ENCODE results near the gene DYNLL1.

Gene DYNLL1

DNA sequence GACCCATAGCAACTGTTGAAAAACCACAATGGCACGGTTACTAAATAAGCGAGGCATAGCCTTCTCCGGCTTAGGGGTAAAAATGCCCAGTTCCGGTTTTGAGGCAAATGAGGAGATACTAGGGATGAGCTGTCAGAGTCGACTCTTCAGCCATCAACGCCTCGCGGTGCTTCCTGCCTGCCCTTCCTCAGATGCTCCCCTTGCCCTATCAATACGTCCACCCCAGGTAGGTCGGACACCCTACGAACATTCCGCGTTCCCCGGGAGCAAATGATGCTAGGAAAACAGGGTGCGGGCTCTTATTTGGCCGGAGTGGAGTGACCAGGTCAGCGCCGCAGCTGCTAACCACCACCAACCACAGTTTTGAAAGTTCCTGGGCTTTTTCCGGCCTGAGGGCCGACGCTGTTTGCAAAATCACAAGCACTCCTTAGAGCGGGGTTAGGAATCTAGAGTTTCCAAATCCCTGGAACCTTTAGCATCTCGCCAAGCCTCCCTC lies 27.5 kb upstream of the DYNLL1 start:
- peaks cover 47% of the 10 kb centered on the region for H3K4me1 Mint-ChIP-seq (ENCODE audit: low read depth)
- no peaks in the 10 kb centered on the region for H3K9me3 Mint-ChIP-seq

DNA sequence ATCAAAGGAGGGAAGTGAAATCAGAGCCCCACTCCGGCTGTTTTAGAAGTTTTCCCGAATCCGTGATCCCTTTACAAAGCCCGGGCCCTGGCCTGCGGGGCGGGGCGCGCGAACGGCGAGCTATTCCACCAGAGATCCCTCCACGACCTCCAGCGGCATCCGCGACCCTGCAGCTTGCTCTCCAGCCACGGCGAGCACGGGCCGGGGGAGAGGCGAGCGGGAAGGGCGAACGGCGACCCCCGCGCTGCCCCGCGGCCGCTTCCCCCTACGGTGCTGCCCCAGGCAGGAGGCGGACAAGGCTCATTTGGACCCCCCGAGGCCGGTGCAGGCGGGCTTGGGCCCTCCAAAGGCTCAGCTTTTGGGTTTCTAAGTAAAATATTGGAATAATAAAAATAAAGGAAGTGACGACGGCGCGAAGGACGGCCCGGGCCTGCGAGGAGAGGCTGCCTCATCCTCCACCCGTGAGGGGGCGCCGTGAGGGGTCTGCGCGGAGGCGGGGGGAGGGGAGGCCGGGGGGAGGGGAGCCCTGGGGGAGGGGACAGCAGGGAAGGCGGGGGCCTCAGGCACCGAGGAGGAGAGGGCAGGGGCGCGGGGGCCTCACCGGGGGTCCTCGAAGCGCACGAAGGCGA lies 27.0 kb upstream of the DYNLL1 start:
- Mint-ChIP-seq H3K27ac (peak overlapping the region; percentile 93), H3K9me3 (no peaks in the 10 kb centered on the region), H3K4me3 (peak overlapping the region; percentile 97), H3K4me1 (ENCODE audit: low read depth) (peaks cover 49% of the 10 kb centered on the region), H3K27me3 (no peaks in the 10 kb centered on the region), H3K36me3 (ENCODE audit: low read depth) (peaks cover 54% of the 10 kb centered on the region)
- no peak for DNase-seq

More for the DNA sequence above, 27.5 kb upstream of the DYNLL1 start:
- Mint-ChIP-seq H3K36me3 (ENCODE audit: low read depth) (peaks cover 59% of the 10 kb centered on the region), H3K4me3 (peak overlapping the region; percentile 97), H3K27me3 (no peaks in the 10 kb centered on the region), H3K27ac (peak overlapping the region; percentile 93)
- peak; percentile 41 for DNase-seq

DNA sequence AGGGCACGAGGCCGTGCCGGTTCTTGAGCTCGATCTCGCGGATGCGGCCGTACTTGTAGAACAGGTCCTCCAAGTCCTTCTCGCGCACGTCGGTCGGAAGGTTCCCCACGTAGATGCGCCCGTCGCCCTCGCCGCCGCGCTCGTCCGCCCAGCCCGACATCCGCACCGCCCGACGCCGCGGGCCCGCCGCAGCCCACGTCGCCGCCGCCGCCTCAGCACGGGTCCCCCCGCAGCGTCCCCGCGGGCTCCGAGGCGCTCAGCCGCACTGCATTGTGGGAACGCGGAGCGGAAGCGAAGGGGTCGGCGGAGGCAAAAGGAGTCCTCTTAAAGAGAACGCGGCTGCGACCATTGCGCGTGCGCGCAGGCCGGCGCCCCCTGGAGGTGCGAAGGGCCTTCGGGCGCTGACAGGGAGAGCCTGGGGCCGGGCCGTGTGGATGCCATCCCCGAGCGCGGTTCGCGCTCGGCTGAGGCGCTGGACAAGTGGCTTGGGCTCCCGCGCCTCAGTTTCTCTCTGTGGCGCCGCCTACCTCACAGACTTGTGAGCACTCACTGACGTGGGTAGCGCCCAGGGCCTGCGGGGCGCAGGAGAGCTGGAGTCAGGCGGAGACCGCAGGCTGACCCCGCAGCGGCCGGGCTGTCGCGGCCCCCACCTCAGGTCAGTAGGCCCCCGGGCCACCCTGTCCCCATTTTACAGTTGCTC lies 26.3 kb upstream of the DYNLL1 start, which contains the start of gene SRSF9:
Gene SRSF9, minus strand, starts transcription at position 299 of the 700 bp plus-strand sequence. Its CDS starts 139 bp downstream, at position 160.
- peaks cover 47% of the 10 kb centered on the region for H3K36me3 Mint-ChIP-seq (ENCODE audit: low read depth)
- H3K27me3 Mint-ChIP-seq, result no peaks in the 10 kb centered on the region
- H3K27ac Mint-ChIP-seq, result peak within 1 kb of the TSS; percentile 93

DNA sequence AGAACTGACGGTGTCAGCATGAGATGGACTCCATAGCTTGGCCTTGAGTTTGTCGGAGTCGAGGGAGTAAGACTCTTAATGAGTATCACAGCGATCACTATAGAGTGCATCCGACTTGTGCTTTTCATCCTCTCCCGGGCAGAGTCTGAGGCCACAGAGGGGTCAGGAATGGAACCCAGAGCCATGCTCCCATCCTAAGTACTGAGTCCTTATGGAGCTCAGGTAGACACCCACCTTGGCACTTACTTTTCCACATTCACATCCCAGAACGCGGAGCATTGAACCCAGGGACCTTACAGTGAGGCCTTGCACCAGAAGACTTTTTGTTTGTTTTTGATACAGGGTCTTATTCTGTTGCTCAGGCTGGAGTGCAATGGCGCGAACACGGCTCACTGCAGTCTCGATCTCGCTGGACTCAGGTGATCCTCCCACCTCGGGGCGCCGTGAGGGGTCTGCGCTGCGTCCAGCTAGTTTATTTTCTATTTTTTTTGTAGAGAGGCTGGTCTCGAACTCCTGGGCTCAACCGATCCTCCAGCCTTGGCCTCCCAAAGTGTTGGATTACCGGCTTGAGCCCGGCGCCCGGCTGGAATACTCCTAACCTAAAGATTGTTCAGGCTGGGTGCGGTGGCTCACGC lies 25.6 kb upstream of the DYNLL1 start:
- Mint-ChIP-seq H3K4me3 (peak overlapping the region; percentile 97), H3K36me3 (ENCODE audit: low read depth) (peaks cover 40% of the 10 kb centered on the region), H3K27ac (peak overlapping the region; percentile 83), H3K9me3 (no peaks in the 10 kb centered on the region), H3K27me3 (no peaks in the 10 kb centered on the region), H3K4me1 (ENCODE audit: low read depth) (peaks cover 43% of the 10 kb centered on the region)
- no peak for DNase-seq

More for the DNA sequence above, 26.3 kb upstream of the DYNLL1 start, which contains the start of gene SRSF9:
- Mint-ChIP-seq H3K4me1 (ENCODE audit: low read depth) (peaks cover 47% of the 10 kb centered on the region), H3K4me3 (peak within 1 kb of the TSS; percentile 97), H3K9me3 (no peaks in the 10 kb centered on the region)
- peak; percentile 97 for DNase-seq

DNA sequence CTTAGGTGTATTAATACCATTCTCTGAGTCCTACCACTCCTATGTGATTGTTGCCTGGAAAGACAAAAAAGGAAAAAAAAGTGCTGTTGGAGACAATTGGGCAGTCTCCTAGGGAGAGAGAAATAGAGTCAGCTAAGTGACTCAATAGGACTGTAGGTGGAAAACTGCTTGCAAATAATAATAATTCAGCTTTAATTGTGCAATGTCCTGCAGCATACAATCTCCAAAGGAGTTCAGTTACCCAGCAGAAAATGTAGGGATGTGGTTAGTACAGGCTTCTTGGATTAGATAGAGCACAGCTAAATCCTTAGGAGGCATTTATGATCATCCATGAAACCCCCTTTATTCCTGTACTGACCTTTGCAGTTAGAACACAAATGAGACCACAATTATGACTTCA lies 23.4 kb upstream of the DYNLL1 start:
- H3K27ac Mint-ChIP-seq, result no peak overlapping the region
- no peaks in the 10 kb centered on the region for H3K27me3 Mint-ChIP-seq
- no peak for DNase-seq
- peaks cover 22% of the 10 kb centered on the region for H3K4me1 Mint-ChIP-seq (ENCODE audit: low read depth)
- H3K9me3 Mint-ChIP-seq, result no peaks in the 10 kb centered on the region
- H3K36me3 Mint-ChIP-seq (ENCODE audit: low read depth), result peaks cover 18% of the 10 kb centered on the region
- no peak overlapping the region for H3K4me3 Mint-ChIP-seq

DNA sequence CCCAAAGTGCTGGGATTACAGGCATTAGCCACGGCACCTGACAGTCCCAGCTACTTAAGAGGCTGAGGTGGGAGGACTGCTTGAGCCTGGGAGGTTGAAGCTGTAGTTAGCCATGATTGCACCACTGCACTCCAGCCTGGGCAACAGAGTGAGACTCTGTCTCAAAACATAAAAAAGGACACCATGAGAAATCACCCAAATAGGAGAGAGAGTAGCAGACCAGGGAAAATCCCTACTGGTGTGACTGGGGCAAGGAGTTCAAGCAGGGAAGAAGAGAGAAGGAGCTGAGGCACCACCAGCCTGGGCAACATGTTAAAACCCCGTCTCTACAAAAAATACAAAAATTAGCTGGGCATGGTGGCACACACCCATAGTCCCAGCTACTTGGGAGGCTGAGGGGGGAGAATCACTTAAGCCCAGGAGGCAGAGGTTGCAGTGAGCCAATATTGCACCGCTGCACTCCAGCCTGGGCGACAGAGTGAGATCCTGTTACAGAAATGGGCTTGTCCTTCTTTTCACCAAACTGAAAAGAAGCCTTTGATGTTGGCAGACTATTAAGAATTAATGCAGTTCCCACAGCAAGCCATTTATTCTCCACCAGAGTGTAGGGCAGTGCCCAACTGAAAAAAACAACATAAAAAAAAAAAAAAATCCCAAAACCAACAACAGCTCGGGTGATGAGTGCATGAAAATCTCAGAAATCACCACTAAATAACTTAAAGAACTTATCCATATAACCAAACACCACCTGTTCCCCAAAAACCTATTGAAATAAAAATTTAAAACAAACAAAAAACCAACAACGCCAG lies 21.9 kb upstream of the DYNLL1 start:
- no peak for DNase-seq
- Mint-ChIP-seq H3K27ac (no peak overlapping the region), H3K9me3 (no peaks in the 10 kb centered on the region), H3K27me3 (no peaks in the 10 kb centered on the region), H3K4me3 (no peak overlapping the region), H3K4me1 (ENCODE audit: low read depth) (peaks cover 15% of the 10 kb centered on the region), H3K36me3 (ENCODE audit: low read depth) (peaks cover 7% of the 10 kb centered on the region)

DNA sequence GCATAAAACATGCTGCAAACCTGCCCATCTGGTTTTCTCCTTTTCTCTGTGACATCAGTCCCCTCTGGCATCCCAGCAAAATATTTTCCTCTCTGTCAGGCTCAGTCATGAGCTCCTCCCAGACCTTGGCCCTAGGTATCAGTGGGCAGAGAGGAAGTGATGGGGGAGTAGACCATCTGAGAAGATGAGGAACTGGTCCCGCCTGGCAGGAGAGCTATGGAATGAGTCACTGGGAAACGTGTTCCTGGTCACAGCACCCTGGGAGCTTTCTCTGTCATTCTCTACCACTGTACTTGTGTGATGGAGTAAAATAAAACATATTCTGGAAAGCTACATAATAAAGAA lies 21.3 kb upstream of the DYNLL1 start:
- Mint-ChIP-seq H3K27ac (no peak overlapping the region), H3K4me3 (no peak overlapping the region), H3K4me1 (ENCODE audit: low read depth) (peaks cover 15% of the 10 kb centered on the region)

DNA sequence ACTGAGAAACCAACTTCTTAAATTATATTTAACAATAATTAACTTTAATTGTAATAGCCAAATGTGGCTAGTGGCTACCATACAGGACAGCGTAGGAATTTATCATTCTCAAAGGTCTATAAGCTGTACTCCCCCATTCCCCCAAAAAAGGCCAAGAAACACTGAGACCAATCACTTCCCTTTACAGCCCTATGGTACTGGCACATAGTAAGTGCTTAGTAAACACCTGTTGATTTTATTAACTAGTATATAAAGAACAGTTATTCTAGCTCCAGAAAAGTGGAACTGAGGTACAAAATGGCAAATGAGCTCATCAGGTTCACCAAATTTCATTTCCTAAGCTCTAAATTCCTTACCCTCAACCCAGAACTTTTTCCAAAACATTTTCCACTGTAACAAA lies 20.3 kb upstream of the DYNLL1 start:
- Mint-ChIP-seq H3K4me3 (no peak overlapping the region), H3K4me1 (ENCODE audit: low read depth) (peaks cover 12% of the 10 kb centered on the region), H3K9me3 (no peaks in the 10 kb centered on the region), H3K27me3 (no peaks in the 10 kb centered on the region), H3K27ac (no peak overlapping the region), H3K36me3 (ENCODE audit: low read depth) (no peaks in the 10 kb centered on the region)
- no peak for DNase-seq

More for the DNA sequence above, 21.3 kb upstream of the DYNLL1 start:
- no peak for DNase-seq
- peaks cover 7% of the 10 kb centered on the region for H3K36me3 Mint-ChIP-seq (ENCODE audit: low read depth)
- no peaks in the 10 kb centered on the region for H3K9me3 Mint-ChIP-seq
- no peaks in the 10 kb centered on the region for H3K27me3 Mint-ChIP-seq

DNA sequence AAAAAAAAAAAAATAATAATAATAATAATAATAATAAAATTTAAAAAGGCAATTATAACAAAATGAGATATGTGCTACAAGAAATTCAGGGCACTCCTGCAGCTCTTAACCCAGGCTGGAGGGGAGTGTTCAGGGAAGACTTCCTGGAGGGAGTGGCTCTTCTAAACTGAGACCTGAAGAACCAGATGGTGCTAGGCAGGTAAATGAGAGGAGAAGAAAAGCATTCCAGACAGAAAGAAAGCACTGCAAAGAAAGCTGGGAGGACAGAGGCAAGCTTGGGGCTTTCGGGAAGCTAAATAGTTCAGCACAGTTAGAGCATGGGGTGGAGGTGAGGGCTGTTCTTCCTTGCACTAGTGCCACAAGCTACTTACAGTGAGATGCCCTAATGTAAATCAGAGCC lies 16.5 kb upstream of the DYNLL1 start:
- no peaks in the 10 kb centered on the region for H3K27me3 Mint-ChIP-seq
- peaks cover 5% of the 10 kb centered on the region for H3K36me3 Mint-ChIP-seq (ENCODE audit: low read depth)
- H3K4me1 Mint-ChIP-seq (ENCODE audit: low read depth), result peaks cover 8% of the 10 kb centered on the region
- no peak overlapping the region for H3K4me3 Mint-ChIP-seq
- DNase-seq, result no peak
- H3K27ac Mint-ChIP-seq, result no peak overlapping the region
- H3K9me3 Mint-ChIP-seq, result no peaks in the 10 kb centered on the region

DNA sequence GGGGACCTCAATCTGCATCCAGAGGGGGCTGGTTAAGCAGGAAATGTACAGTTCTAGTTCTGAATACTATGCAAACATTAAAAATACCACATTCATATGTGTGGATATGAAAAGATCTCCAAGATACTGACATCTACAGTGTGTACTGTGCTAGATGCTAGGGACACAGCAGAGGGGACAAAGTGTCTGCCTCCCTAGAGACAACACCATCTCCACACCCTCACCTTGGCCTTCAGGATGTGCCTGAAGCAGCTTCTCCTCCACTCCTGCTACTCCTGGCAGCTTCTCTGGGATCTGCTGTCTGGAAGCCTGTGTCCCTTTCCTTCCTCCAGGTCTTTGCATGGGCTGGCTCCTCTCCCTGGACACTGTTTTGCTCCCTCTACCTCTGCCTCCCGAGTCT lies 15.7 kb upstream of the DYNLL1 start:
- peaks cover 8% of the 10 kb centered on the region for H3K4me1 Mint-ChIP-seq (ENCODE audit: low read depth)
- DNase-seq, result no peak
- H3K27ac Mint-ChIP-seq, result peak overlapping the region; percentile 13
- H3K4me3 Mint-ChIP-seq, result no peak overlapping the region
- no peaks in the 10 kb centered on the region for H3K27me3 Mint-ChIP-seq
- no peaks in the 10 kb centered on the region for H3K9me3 Mint-ChIP-seq
- H3K36me3 Mint-ChIP-seq (ENCODE audit: low read depth), result peaks cover 5% of the 10 kb centered on the region

DNA sequence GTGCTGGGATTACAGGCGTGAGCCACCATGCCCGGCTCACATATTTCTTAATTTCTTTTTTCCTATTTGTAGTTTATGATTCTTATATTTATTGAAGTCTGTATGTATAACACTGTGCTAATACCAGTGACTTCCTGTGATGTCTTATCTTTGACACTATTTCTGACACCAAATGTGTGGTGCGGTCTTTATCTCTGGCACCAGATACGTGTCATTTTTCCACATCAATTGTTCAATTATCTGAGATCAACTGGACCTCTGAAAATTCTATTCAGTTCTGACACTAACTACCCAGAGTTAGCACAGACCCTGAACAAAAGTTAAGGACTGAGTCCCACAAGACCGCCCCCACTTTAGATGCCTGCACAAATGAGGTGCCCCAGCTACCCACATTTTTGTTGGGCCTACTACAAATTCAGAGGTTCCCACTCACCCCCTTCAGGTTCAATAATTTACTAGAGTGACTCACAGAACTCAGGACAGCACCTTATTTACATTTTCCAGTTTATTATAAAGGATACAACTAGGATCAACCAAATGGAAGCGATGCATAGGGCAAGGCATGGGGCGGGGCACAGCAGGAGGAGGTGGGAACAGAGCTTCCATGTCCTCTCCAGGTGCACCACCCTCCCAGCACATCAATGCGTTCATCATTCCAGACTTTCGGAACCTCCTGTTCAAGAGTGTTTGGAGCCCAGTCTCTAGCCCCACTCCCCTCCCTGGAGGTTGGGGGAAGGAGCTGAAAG lies 14.7 kb upstream of the DYNLL1 start:
- Mint-ChIP-seq H3K27ac (no peak overlapping the region), H3K4me3 (no peak overlapping the region), H3K9me3 (no peaks in the 10 kb centered on the region), H3K27me3 (no peaks in the 10 kb centered on the region), H3K4me1 (ENCODE audit: low read depth) (peaks cover 8% of the 10 kb centered on the region), H3K36me3 (ENCODE audit: low read depth) (peaks cover 5% of the 10 kb centered on the region)
- no peak for DNase-seq

DNA sequence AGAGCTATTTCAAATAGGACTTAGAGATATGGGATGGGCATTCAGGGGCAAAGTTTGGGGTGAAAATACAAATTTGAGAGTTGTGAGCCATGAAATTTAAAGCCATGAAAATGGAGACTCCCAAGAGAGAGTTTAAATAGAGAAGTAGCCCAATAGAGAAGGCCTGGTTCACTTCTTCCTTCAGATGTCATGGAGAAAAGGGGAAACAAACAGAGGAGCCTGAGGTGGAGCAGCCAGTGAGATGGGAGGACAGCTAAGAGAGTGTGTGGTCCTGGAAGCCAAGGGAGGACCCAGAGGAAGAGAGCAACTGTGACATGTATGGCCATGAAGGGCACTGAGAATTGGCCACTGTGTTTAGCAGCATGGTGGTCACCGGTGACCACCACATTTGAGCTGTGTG lies 12.3 kb upstream of the DYNLL1 start:
- Mint-ChIP-seq H3K36me3 (ENCODE audit: low read depth) (peaks cover 13% of the 10 kb centered on the region), H3K9me3 (no peaks in the 10 kb centered on the region), H3K4me1 (ENCODE audit: low read depth) (peaks cover 8% of the 10 kb centered on the region), H3K27ac (no peak overlapping the region), H3K27me3 (no peaks in the 10 kb centered on the region), H3K4me3 (no peak overlapping the region)
- no peak for DNase-seq

DNA sequence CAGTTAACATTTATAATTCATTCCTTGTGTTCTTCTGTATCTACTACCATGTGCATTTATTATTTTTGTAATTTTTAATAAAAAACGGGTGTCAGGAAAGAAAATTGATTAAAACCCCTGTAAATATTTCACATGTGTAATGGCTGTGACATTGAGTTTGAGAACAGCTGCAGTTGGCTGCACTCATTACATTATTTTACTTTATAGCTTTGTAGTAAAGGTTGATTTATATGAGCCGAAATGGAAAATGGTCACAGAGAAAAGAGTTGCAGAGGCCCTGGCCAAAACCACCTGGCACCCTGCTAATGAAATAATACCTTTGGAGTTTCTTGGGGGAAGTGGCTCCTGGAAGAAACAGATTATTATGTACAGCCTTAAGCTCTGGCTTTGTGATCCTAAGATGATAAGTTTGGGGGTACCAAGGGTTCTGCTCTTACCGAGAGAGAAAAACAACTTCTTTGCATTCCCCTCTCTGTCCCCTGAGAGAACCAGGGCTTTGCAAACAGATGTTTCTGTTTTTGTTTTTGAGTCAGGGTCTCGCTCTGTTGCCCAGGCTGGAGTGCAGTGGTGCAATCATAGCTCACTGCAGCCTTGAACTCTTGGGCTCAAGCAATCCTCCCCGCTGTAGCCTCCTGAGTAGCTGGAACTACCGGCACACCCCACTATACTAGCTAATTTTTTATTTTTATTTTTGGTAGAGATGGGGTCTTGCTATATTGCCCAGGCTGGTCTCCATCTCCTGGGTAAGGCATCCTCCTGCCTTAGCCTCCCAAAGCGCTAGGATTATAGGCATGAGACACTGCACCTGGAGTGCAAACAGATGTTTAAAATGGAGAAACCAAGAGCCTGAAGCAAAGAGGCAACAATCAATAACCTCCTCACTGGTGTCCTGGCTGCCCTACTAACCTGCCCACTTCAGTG lies 9.7 kb upstream of the DYNLL1 start:
- Mint-ChIP-seq H3K36me3 (ENCODE audit: low read depth) (peaks cover 13% of the 10 kb centered on the region), H3K27ac (no peak overlapping the region), H3K27me3 (no peaks in the 10 kb centered on the region), H3K9me3 (no peaks in the 10 kb centered on the region), H3K4me1 (ENCODE audit: low read depth) (peaks cover 3% of the 10 kb centered on the region), H3K4me3 (no peak overlapping the region)
- no peak for DNase-seq
